ENCODE measurements around the gene MAP2K4. TPM values are rescaled to one million over a fixed set of nuclear protein-coding genes. Genes with fewer than 3 reads are reported as not detected.

MAP2K4 gene
- total and polyA plus RNA-seq, 2 of the 4 experiments (the other 2 are of a cell fraction) = 14.5 to 32.6 TPM

DNA sequence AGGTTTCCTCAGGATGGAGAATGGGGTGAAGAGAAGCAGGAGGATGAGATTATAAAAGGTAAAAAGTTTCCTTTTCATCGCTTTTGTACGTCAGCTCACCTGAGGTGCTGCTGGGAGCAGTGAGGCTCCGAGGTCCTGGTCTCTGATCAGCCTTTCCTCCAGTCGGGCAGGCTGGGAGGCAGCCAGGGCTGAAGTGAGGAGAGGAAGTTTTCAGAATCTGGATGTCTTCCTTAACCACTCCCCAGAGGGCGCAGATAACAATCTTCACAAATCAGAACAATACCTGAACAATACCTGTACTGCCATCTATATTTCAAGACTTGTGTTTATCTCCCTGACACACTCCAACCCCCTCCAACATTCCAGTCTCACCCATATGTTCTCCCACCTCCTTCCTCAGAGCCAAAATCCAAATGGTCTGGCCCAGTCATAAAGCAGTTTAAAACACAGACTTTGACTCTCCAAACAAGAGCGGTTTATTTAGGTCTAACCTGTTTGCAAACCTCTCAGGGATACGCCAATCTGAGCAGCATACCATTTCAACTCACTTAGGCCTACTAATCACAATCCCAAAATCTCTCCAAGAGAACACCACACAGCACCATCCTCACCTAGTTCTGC is 30.2 kb upstream of the MAP2K4 start:
- no peaks in the 10 kb centered on the region for H3K27me3 ChIP-seq (ENCODE audit: control insufficient read depth, insufficient read depth, low read length)
- no peak overlapping the region for H2BK15ac ChIP-seq (ENCODE audit: low read depth, low read length)
- H3K18ac ChIP-seq (ENCODE audit: low read depth, low read length) = no peak overlapping the region
- peaks cover 20% of the 10 kb centered on the region for H3K36me3 ChIP-seq (ENCODE audit: control insufficient read depth, insufficient read depth, low read length)
- H2AK5ac ChIP-seq (ENCODE audit: low read depth, low read length) = no peak overlapping the region
- in situ Hi-C loops (cut with MboI; ENCODE audit: low sequenced_read_pairs) (loop anchor here (10.0 to 25.0 kb wide), 3 partner anchors 1014 to 1328 kb away; partner anchors contain the start of genes MYH3 and TMEM220), dilution Hi-C loops (cut with HindIII; ENCODE audit: low sequenced_read_pairs, unreplicated experiment) (no loop called here), intact Hi-C loops (cut with micrococcal nuclease) (loop anchor here (10.0 kb wide), 1 partner anchor 1266 kb away; no protein-coding TSS in a partner anchor)
- no peak overlapping the region for H3K27ac ChIP-seq (ENCODE audit: insufficient read depth, low read length)
- no peaks in the 10 kb centered on the region for H3K9me1 ChIP-seq (ENCODE audit: insufficient read depth, low read length)
- no peak overlapping the region for H4K91ac ChIP-seq (ENCODE audit: insufficient read depth, low read depth, low read length)
- no peak overlapping the region for H4K5ac ChIP-seq (ENCODE audit: low read depth, low read length)
- no peak overlapping the region for H2BK5ac ChIP-seq (ENCODE audit: low read depth, low read length, poor library complexity, severe bottlenecking)
- H3K79me1 ChIP-seq (ENCODE audit: low read depth in 1 of 2, low read length in 2 of 2) = peaks cover 0 to 5% of the 10 kb centered on the region in 2 experiments; a peak in 1 of 4 replicates
- BruUV-seq (replicated peaks) = no TSS peak
- no peak overlapping the region for H3K4me2 ChIP-seq (ENCODE audit: low read depth, low read length)
- H2AFZ ChIP-seq (replicated peaks; ENCODE audit: low read length, poor library complexity) = no peak overlapping the region
- ChIA-PET POLR2A (ENCODE audit: unreplicated experiment) (no interaction called here), CTCF (no interaction called here)
- H2BK20ac ChIP-seq (ENCODE audit: low read depth, low read length) = no peak overlapping the region
- H3K4me3 ChIP-seq (ENCODE audit: insufficient read depth, low read depth, low read length) = no peak overlapping the region
- TF ChIP-seq CEBPB (IDR thresholded peaks at IDR 0.05; ENCODE audit: low read depth, low read length) (no peak), POLR2A (IDR thresholded peaks at IDR 0.05; ENCODE audit: low read depth, low read length) (no peak), RCOR1 (IDR thresholded peaks at IDR 0.05; ENCODE audit: insufficient replicate concordance, low read length) (no peak), BHLHE40 (IDR thresholded peaks at IDR 0.05; ENCODE audit: low read depth, low read length) (no peak), CHD1 (IDR thresholded peaks at IDR 0.05; ENCODE audit: low read depth, low read length) (no peak), SMC3 (IDR thresholded peaks at IDR 0.05; ENCODE audit: low read depth, low read length) (no peak), MXI1 (IDR thresholded peaks at IDR 0.05; ENCODE audit: borderline replicate concordance, low read depth, low read length) (no peak), USF2 (IDR thresholded peaks at IDR 0.05; ENCODE audit: low read depth, low read length) (no peak), RAD21 (IDR thresholded peaks at IDR 0.05; ENCODE audit: low read length) (no peak), MAZ (IDR thresholded peaks at IDR 0.05; ENCODE audit: borderline replicate concordance, low read depth, low read length) (no peak), NFE2L2 (IDR thresholded peaks at IDR 0.05; ENCODE audit: low read depth, low read length) (no peak), MAFK (IDR thresholded peaks at IDR 0.05; ENCODE audit: low read depth, low read length) (no peak), FOS (IDR thresholded peaks at IDR 0.05; ENCODE audit: low read depth, low read length) (no peak)
- TF ChIP-seq, protein P1, sequence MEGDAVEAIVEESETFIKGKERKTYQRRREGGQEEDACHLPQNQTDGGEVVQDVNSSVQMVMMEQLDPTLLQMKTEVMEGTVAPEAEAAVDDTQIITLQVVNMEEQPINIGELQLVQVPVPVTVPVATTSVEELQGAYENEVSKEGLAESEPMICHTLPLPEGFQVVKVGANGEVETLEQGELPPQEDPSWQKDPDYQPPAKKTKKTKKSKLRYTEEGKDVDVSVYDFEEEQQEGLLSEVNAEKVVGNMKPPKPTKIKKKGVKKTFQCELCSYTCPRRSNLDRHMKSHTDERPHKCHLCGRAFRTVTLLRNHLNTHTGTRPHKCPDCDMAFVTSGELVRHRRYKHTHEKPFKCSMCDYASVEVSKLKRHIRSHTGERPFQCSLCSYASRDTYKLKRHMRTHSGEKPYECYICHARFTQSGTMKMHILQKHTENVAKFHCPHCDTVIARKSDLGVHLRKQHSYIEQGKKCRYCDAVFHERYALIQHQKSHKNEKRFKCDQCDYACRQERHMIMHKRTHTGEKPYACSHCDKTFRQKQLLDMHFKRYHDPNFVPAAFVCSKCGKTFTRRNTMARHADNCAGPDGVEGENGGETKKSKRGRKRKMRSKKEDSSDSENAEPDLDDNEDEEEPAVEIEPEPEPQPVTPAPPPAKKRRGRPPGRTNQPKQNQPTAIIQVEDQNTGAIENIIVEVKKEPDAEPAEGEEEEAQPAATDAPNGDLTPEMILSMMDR (conservative IDR thresholded peaks at IDR 0.05; ENCODE audit: low read depth, low read length) = no peak
- H3K4ac ChIP-seq (ENCODE audit: low read depth, low read length) = no peak overlapping the region
- WGBS, 2 experiments (ENCODE audit: extremely low coverage in 2 of 2, insufficient read length in 1 of 2) = 79% methylated on average over 2 of the region's 7 CpGs; no CpG with 5 or more reads in 1 of the 2 experiments
- H3K9ac ChIP-seq (ENCODE audit: low read depth, low read length) = no peak overlapping the region
- no peak overlapping the region for H4K8ac ChIP-seq (ENCODE audit: low read depth in 2 of 2, low read length in 2 of 2)
- no peak overlapping the region for H3K14ac ChIP-seq (replicated peaks; ENCODE audit: low read depth, low read length)
- ATAC-seq (ENCODE audit: low read depth) (no peak), DNase-seq (no peak)
- no peaks in the 10 kb centered on the region for H3K4me1 ChIP-seq (ENCODE audit: control insufficient read depth, insufficient read depth, low read length)
- no peak overlapping the region for H3K23ac ChIP-seq (ENCODE audit: low read depth, low read length)
- no peak overlapping the region for H2BK120ac ChIP-seq (ENCODE audit: low read depth, low read length)
- no peaks in the 10 kb centered on the region for H3K9me3 ChIP-seq (ENCODE audit: control insufficient read depth, insufficient read depth, low read length)
- no peak overlapping the region for H2AK9ac ChIP-seq (replicated peaks; ENCODE audit: low read depth, low read length, poor library complexity)
- no peak overlapping the region for H3K56ac ChIP-seq (ENCODE audit: extremely low read depth, insufficient read depth, low read length)
- H4K20me1 ChIP-seq (ENCODE audit: insufficient read depth, low read length) = no peaks in the 10 kb centered on the region

Measured in IMR-90 (cell line).